GM12878 (cell line): ENCODE results near the gene AAMP. TPM values are rescaled to one million over a fixed set of nuclear protein-coding genes. Genes with fewer than 3 reads are reported as not detected.
A peak's percentile ranks its signal among the peaks of the same experiment; 100 is the strongest.

Source experiments
- ATAC-seq: fragments of 200-7000 bp; cut with Tn5 transposase; 3 replicates; pipeline ENCODE4 v1.9.1; 2020; ENCODE audit warnings: mild to moderate bottlenecking, moderate library complexity
- BruUV-seq: library from RNA; stranded (reverse); fragments of 400-500 nt; replicated peaks from 2 replicates; lab custom pipeline; 2021; lab: Mats Ljungman, UMichigan
- CTCF ChIA-PET: fragments of 300-600 bp; sonication (Branson Sonifier 250); formaldehyde crosslinking; extraction: SDS; loops from one replicate; lab custom pipeline; 2021; ENCODE audit warnings: inconsistent platforms; lab: Yijun Ruan, JAX
- POLR2A ChIA-PET: fragments of 350-600 bp; formaldehyde crosslinking; extraction: SDS; loops from one replicate; lab custom pipeline; 2021; ENCODE audit warnings: inconsistent platforms; lab: Charles Lee
- RAD21 ChIA-PET: fragments of 300-600 bp; sonication (Branson Sonifier 250); formaldehyde crosslinking; loops from one replicate; lab custom pipeline; 2023; ENCODE audit warnings: antibody characterized with exemption; ENCODE audit not compliant: unreplicated experiment; lab: Charles Lee
- SMC1A ChIA-PET: fragments of 300-600 bp; sonication (Branson Sonifier 250); formaldehyde crosslinking; loops from one replicate; lab custom pipeline; 2023; ENCODE audit not compliant: unreplicated experiment, uncharacterized antibody; lab: Charles Lee
- DNase-seq: peaks from one replicate; pipeline ENCODE4 v3.0.0-alpha.2; 2011; ENCODE audit warnings: low read depth, low spot score
- FAIRE-seq: peaks from 3 replicates; lab custom pipeline; 2011; peaks lifted over from hg19 to GRCh38; lab: Jason Lieb, UNC
- H2AFZ ChIP-seq: 2 replicates; pipeline ENCODE4 v1.6.0; 2011; ENCODE audit warnings: low read depth, low read length, control low read depth; ENCODE audit not compliant: control insufficient read depth
- H3K27ac ChIP-seq: 2 replicates; pipeline ENCODE4 v1.5.1; 2011; ENCODE audit warnings: control low read depth; ENCODE audit not compliant: control insufficient read depth, insufficient read depth
- H3K27me3 ChIP-seq, 2 experiments: replicated peaks in 1 of 2; 2 replicates each; pipeline versions ENCODE4 v1.6.0 to v1.6.1; 2011; ENCODE audit warnings: low read length in 1 of 2; ENCODE audit not compliant: control insufficient read depth in 2 of 2, insufficient read depth in 2 of 2
- H3K36me3 ChIP-seq, 2 experiments: 2 replicates each; pipeline ENCODE4 v1.5.1; 2011; ENCODE audit warnings: low read length in 1 of 2; ENCODE audit not compliant: control insufficient read depth in 2 of 2, insufficient read depth in 2 of 2
- H3K4me1 ChIP-seq: 2 replicates; pipeline ENCODE4 v1.6.1; 2011; ENCODE audit warnings: mild to moderate bottlenecking, low read length, moderate library complexity, mixed read lengths; ENCODE audit not compliant: control insufficient read depth, insufficient read depth
- H3K4me2 ChIP-seq: 2 replicates; pipeline ENCODE4 v1.6.0; 2011; ENCODE audit warnings: control low read depth; ENCODE audit not compliant: control insufficient read depth, insufficient read depth
- H3K4me3 ChIP-seq: fragments of 200-600 bp; sonication (generic); 2 replicates; pipeline ENCODE4 v1.5.1; 2016
- H3K79me2 ChIP-seq: 2 replicates; pipeline ENCODE4 v1.6.0; 2011; ENCODE audit warnings: low read length; ENCODE audit not compliant: control insufficient read depth, insufficient read depth
- H3K9ac ChIP-seq: 2 replicates; pipeline ENCODE4 v1.8.0; 2011; ENCODE audit warnings: low read length, control low read depth, mixed read lengths; ENCODE audit not compliant: control insufficient read depth, insufficient read depth
- H3K9me3 ChIP-seq: replicated peaks from 3 replicates; pipeline ENCODE4 v1.5.1; 2011; ENCODE audit warnings: mild to moderate bottlenecking, low read length; ENCODE audit not compliant: control insufficient read depth, insufficient read depth
- H4K20me1 ChIP-seq: 2 replicates; pipeline ENCODE4 v1.6.0; 2011; ENCODE audit not compliant: control insufficient read depth, insufficient read depth
- BCL11A ChIP-seq: IDR thresholded peaks from 2 replicates; pipeline ENCODE4 v1.6.1; 2011; ENCODE audit warnings: low read depth, low read length
- FOXM1 ChIP-seq: IDR thresholded peaks from 2 replicates; pipeline ENCODE4 v1.6.1; 2012; ENCODE audit warnings: low read depth, mild to moderate bottlenecking, inconsistent platforms, low read length, moderate library complexity
- SUZ12 ChIP-seq: fragments of 200-600 bp; sonication (generic); IDR thresholded peaks from one replicate; pipeline ENCODE4 v1.6.1; 2018; ENCODE audit warnings: antibody characterized with exemption, mild to moderate bottlenecking; ENCODE audit not compliant: unreplicated experiment
- WGBS: methylation state at CpG from one replicate; pipeline ENCODE4 v1.1.6; 2016; ENCODE audit warnings: low lambda C conversion rate; ENCODE audit not compliant: insufficient replicate concordance, insufficient coverage; ENCODE audit errors: missing lambda C conversion rate; 5-methylcytosine and 5-hydroxymethylcytosine counted together
- in situ Hi-C: fragments of 300-500 bp; cut with MboI; formaldehyde crosslinking; loops from 9 replicates; pipeline ENCODE4 v1.14.3; 2018; ENCODE audit warnings: mixed read lengths
- intact Hi-C: fragments of 100-400 bp; cut with micrococcal nuclease; formaldehyde crosslinking; loops from one replicate; pipeline ENCODE4 v1.14.2; 2022; ENCODE audit not compliant: unreplicated experiment
- polyA plus RNA-seq, 11 experiments: library from polyadenylated mRNA; depleted of rRNA in 4 of 11; unstranded in 6 of 11; stranded (reverse) in 5 of 11; fragments of >200 nt; fragmentation: Nextera tagmentation in 4 of 11; fragmentation: Illumina TruSeq in 1 of 11; extraction: Ambion mirVana in 4 of 11; extraction: Trizol in 1 of 11; gene quantifications; 1 replicate in 1 of 11; 2 replicates in 10 of 11; pipeline versions ENCODE4 v1.2.1 to v1.2.3, GENCODE V29; 2011 to 2016; ENCODE audit warnings: inconsistent platforms in 2 of 11, missing spikeins in 2 of 11, low read depth in 1 of 11
- total RNA-seq, 4 experiments: library from RNA; depleted of rRNA in 3 of 4; stranded (reverse); fragments of >200 nt in 3 of 4; fragmentation: Illumina TruSeq in 1 of 4; extraction: Trizol in 1 of 4; gene quantifications; 2 replicates each; pipeline versions ENCODE4 v1.2.1 to v1.2.3, GENCODE V29; 2013 to 2021
- TF ChIP-seq, protein P1 (sequence below): IDR thresholded peaks from 2 replicates; pipeline ENCODE4 v1.6.1; 2011; ENCODE audit warnings: mild to moderate bottlenecking, low read depth, low read length, moderate library complexity; ENCODE audit not compliant: insufficient replicate concordance

The AAMP gene
- total and polyA plus RNA-seq, 10 of the 15 experiments (the other 5 are each of a cell fraction or from before 2014, with no cell fraction given), result 4.4 to 140 (median 81.9) TPM

DNA sequence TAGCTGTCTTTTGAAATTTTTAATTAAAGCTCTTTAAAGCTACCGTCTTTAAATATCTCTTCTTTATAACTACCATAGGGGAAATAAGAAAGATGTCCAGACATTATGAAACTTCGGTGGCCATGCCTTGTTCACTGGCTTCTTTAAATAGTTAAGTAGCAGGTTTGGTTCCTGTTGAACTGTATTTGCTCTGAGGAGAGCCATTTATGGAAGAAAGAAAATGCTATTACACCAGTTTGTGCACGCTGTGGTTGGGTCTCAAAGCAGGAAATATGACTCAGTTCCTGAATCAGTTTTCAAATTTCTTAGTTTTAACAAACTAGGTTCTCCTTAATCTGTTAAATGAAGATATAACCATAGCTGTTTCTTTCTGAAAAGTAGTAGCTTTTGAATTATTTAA, 40.7 kb downstream of the AAMP start (continued):
- TF ChIP-seq FOXM1 (peak; percentile 88), SUZ12 (no peak)

DNA sequence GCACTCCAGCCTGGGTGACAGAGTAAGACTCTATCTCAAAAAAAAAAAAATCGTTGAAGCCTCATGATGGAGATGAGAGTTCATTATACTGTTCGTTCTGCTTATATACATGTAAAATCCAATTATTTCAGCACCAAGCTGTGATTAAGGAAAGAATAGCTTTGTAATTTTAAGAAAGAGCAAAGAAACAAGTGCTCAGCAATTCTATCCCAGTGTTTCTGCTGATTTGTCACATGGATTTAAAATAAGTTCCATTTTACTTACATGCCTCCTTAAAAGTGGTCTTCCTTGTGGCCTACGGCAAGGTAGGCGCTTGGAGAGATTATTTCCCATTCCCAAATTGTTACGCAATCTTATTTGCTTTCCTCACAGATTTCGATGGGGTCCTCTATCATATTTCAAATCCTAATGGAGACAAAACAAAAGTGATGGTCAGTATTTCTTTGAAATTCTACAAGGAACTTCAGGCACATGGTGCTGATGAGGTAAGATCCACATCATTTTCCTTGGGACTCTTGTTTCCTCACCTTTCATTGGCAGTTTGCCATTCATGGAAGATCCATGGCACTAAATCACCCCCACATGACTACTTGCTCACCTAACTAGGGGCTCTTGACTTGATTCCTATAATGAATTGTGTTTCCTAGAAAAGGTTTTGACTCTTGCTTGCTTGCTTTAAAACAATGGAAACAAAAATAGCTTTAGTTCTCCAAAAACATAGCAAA, 41.4 kb downstream of the AAMP start:
- intact Hi-C loops (loop anchor here (1.0 kb wide), 1 partner anchor 10 kb away; no protein-coding TSS in a partner anchor), in situ Hi-C loops (no loop called here)
- TF ChIP-seq BCL11A, result no peak
- TF ChIP-seq, protein P1, sequence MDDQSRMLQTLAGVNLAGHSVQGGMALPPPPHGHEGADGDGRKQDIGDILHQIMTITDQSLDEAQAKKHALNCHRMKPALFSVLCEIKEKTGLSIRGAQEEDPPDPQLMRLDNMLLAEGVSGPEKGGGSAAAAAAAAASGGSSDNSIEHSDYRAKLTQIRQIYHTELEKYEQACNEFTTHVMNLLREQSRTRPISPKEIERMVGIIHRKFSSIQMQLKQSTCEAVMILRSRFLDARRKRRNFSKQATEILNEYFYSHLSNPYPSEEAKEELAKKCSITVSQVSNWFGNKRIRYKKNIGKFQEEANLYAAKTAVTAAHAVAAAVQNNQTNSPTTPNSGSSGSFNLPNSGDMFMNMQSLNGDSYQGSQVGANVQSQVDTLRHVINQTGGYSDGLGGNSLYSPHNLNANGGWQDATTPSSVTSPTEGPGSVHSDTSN, result no peak
- ATAC-seq (no peak), DNase-seq (no peak), FAIRE-seq (no peak)
- peaks cover 48% of the 10 kb centered on the region for H3K79me2 ChIP-seq
- peak overlapping the region; percentile 21 for H3K4me3 ChIP-seq
- H3K4me1 ChIP-seq, result peaks cover 31% of the 10 kb centered on the region
- no peak overlapping the region for H3K9ac ChIP-seq
- H3K9me3 ChIP-seq, result no peaks in the 10 kb centered on the region
- ChIA-PET SMC1A (interaction anchor here (1.3 to 4.0 kb wide), 6 partner anchors 8 to 60 kb away, joined by 4 to 73 read pairs (median 16); partner anchors contain the start of gene ARPC2), CTCF (interaction anchor here (0.7 to 3.6 kb wide), 8 partner anchors 8 to 57 kb away, joined by 3 to 58 read pairs (median 6); no protein-coding TSS in a partner anchor), RAD21 (interaction anchor here (0.6 to 4.6 kb wide), 7 partner anchors 10 to 59 kb away, joined by 3 to 84 read pairs (median 6); partner anchors contain the start of genes AAMP, ARPC2 and PNKD), POLR2A (interaction anchor here (0.6 to 6.6 kb wide), 8 partner anchors 10 to 1722 kb away, joined by 3 to 98 read pairs (median 4); partner anchors contain the start of gene ARPC2)
- BruUV-seq, result no TSS peak
- peaks cover 12% of the 10 kb centered on the region for H4K20me1 ChIP-seq
- peaks cover 9 to 44% of the 10 kb centered on the region in 2 experiments for H3K36me3 ChIP-seq
- H2AFZ ChIP-seq, result no peak overlapping the region
- H3K27me3 ChIP-seq, result no peaks in the 10 kb centered on the region
- H3K4me2 ChIP-seq, result peak overlapping the region; percentile 75
- H3K27ac ChIP-seq, result peak overlapping the region; percentile 72
- WGBS, result 54% methylated on average over 6 of the region's 6 CpGs
